ENCODE results near the gene SYNDIG1L. TPM values are rescaled to one million over a fixed set of nuclear protein-coding genes. Genes with fewer than 3 reads are reported as not detected.

The SYNDIG1L gene
- total and polyA plus RNA-seq, 10 of the 15 experiments (the other 5 are each of a cell fraction or from before 2014, with no cell fraction given), result 0.04 TPM; not detected in 9

DNA sequence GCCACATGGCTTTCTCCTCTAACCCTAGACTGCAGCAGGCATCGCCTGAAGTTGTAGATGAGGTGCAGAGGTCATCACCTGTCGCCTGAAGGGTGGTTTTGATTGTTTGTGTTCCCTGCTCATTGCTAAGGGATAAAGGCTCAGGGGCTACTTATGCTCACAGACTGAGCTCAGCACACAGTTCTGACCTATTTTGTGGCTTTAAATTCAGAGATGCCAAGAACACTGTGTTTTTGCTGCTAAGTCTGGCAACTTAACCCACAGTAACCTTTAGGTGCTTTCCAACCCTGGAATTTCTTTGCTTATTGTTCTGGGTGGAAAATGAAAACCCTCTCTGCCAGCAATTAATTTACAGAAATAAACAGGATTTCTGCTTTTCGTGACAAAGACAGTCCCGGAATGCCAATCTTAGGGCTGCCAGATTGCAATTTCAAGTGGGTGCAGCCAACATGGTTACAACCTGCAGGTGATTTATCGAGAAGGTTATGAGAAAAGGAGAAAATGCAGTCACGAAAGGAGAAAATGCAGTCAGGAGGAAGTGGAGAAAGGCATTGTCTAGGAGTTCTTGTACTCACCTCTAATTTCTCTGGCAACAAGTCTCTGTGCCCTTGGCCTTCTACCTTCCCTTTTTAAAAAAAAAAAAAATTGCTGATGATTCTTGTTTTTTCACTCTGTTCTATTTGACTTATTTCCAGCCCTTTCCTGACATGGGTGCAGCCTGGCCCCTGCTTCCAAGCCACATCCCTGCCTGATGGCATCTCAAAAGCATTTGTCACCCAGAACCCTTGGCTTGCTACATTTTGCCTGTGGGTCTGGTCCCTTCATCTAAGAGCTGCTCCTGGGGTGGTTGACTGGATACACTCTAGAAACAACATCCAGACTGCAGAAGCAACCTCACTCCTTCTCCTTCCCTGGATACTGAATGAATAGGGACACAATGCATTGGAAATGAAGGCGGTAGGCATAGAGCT lies 43.8 kb upstream of the SYNDIG1L start (continued):
- TF ChIP-seq NFYA (IDR thresholded peaks at IDR 0.05; ENCODE audit: borderline replicate concordance, low read depth, low read length) (no peak), SUZ12 (IDR thresholded peaks at IDR 0.05; ENCODE audit: unreplicated experiment) (no peak), LARP7 (IDR thresholded peaks at IDR 0.05) (no peak), NR2C1 (IDR thresholded peaks at IDR 0.05) (no peak), EZH2 (IDR thresholded peaks at IDR 0.05; ENCODE audit: borderline replicate concordance, control insufficient read depth, low read depth, low read length) (no peak), CBX3 (IDR thresholded peaks at IDR 0.05; ENCODE audit: borderline replicate concordance, low read depth) (no peak)
- TF ChIP-seq, protein P1, sequence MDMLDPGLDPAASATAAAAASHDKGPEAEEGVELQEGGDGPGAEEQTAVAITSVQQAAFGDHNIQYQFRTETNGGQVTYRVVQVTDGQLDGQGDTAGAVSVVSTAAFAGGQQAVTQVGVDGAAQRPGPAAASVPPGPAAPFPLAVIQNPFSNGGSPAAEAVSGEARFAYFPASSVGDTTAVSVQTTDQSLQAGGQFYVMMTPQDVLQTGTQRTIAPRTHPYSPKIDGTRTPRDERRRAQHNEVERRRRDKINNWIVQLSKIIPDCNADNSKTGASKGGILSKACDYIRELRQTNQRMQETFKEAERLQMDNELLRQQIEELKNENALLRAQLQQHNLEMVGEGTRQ (IDR thresholded peaks at IDR 0.05; ENCODE audit: borderline replicate concordance, low read depth, low read length), result no peak
- TF ChIP-seq, protein P2, sequence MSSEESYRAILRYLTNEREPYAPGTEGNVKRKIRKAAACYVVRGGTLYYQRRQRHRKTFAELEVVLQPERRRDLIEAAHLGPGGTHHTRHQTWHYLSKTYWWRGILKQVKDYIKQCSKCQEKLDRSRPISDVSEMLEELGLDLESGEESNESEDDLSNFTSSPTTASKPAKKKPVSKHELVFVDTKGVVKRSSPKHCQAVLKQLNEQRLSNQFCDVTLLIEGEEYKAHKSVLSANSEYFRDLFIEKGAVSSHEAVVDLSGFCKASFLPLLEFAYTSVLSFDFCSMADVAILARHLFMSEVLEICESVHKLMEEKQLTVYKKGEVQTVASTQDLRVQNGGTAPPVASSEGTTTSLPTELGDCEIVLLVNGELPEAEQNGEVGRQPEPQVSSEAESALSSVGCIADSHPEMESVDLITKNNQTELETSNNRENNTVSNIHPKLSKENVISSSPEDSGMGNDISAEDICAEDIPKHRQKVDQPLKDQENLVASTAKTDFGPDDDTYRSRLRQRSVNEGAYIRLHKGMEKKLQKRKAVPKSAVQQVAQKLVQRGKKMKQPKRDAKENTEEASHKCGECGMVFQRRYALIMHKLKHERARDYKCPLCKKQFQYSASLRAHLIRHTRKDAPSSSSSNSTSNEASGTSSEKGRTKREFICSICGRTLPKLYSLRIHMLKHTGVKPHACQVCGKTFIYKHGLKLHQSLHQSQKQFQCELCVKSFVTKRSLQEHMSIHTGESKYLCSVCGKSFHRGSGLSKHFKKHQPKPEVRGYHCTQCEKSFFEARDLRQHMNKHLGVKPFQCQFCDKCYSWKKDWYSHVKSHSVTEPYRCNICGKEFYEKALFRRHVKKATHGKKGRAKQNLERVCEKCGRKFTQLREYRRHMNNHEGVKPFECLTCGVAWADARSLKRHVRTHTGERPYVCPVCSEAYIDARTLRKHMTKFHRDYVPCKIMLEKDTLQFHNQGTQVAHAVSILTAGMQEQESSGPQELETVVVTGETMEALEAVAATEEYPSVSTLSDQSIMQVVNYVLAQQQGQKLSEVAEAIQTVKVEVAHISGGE (CRISPR knock-in tag; IDR thresholded peaks at IDR 0.05), result no peak

Measured in GM12878 (cell line).